Measurements from ENCODE around the gene DGCR6L. TPM values are rescaled to one million over a fixed set of nuclear protein-coding genes. Genes with fewer than 3 reads are reported as not detected.

DGCR6L gene
- polyA plus RNA-seq, 2 of the 4 experiments (the other 2 are of a cell fraction), result 17.9 to 26.1 TPM

DNA sequence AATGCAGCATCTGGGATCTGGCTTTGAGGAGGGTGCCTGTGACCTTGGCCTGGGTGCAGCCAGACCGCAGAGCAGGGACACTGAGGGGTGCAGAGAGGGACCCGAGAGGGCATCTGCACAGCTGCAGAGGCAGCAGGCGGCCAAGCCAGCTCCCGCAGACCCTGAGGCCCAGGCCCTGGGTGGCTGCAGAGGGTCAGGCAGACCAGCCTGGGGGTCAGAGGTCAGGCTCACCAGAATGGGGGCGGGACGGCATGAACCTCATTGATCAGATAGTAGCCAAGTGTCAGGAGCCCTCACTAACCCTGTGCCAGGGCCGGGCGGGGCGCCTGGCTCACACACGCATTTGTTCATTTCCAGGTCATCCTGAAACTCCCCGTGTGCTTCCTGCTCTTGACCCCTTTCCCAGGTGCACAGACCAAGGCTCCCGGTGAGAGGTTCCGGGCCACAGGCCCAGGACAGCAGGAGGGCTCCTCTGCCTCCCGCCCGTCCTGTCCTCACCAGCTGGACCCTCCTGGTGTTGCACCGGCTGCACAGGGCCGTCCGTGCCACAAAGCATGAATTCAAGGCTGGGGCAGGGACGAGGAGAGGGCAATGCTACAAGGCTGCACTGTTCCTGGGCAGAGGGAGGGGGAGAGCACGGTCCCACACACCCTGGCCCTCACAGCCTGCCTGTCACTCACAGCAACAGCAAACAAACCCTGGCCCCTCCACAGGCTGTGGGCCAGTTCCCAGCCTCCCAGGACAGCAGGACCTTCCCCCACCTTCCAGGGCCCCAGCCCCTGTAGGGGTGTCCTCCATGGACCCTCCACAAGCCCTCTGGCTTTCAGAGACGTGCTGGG lies 55.0 kb downstream of the DGCR6L start (continued):
- TF ChIP-seq, protein P1, sequence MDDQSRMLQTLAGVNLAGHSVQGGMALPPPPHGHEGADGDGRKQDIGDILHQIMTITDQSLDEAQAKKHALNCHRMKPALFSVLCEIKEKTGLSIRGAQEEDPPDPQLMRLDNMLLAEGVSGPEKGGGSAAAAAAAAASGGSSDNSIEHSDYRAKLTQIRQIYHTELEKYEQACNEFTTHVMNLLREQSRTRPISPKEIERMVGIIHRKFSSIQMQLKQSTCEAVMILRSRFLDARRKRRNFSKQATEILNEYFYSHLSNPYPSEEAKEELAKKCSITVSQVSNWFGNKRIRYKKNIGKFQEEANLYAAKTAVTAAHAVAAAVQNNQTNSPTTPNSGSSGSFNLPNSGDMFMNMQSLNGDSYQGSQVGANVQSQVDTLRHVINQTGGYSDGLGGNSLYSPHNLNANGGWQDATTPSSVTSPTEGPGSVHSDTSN (IDR thresholded peaks at IDR 0.05), result no peak
- TF ChIP-seq, protein P2, sequence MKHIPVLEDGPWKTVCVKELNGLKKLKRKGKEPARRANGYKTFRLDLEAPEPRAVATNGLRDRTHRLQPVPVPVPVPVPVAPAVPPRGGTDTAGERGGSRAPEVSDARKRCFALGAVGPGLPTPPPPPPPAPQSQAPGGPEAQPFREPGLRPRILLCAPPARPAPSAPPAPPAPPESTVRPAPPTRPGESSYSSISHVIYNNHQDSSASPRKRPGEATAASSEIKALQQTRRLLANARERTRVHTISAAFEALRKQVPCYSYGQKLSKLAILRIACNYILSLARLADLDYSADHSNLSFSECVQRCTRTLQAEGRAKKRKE (CRISPR knock-in tag; IDR thresholded peaks at IDR 0.05; ENCODE audit: low read depth), result no peak
- TF ChIP-seq ZC3H11A (IDR thresholded peaks at IDR 0.05), result no peak

Other genes with a start within 250 kb of the DGCR6L start
- gene DGCR8, start 239.8 kb downstream of the DGCR6L start, polyA plus RNA-seq (2011; rRNA removed), result 18.1 and 18.7 TPM in 2 replicates
- 20.6 to 22.1 TPM (median 21.3 TPM) in 3 replicates for gene DGCR8, start 239.8 kb downstream of the DGCR6L start, polyA plus RNA-seq (2017; fragmentation: RNase III; extraction: RNeasy Plus Mini Kit Qiagen cat#74134 plus additional on column Dnase treatment)
- gene RANBP1, start 204.0 kb downstream of the DGCR6L start, polyA plus RNA-seq (2011; rRNA removed), result 197 and 239 TPM in 2 replicates
- 325 to 369 TPM (median 338 TPM) in 3 replicates for gene RANBP1, start 204.0 kb downstream of the DGCR6L start, polyA plus RNA-seq (2017; fragmentation: RNase III; extraction: RNeasy Plus Mini Kit Qiagen cat#74134 plus additional on column Dnase treatment)
- 11.6 and 12.3 TPM in 2 replicates for gene TRMT2A, start 202.8 kb downstream of the DGCR6L start, polyA plus RNA-seq (2011; rRNA removed)
- 24.1 to 28.8 TPM (median 26.8 TPM) in 3 replicates for gene TRMT2A, start 202.8 kb downstream of the DGCR6L start, polyA plus RNA-seq (2017; fragmentation: RNase III; extraction: RNeasy Plus Mini Kit Qiagen cat#74134 plus additional on column Dnase treatment)
- 5.3 and 7.2 TPM in 2 replicates for gene ZDHHC8, start 188.3 kb downstream of the DGCR6L start, polyA plus RNA-seq (2011; rRNA removed)
- 24.2 to 29.0 TPM (median 28.1 TPM) in 3 replicates for gene ZDHHC8, start 188.3 kb downstream of the DGCR6L start, polyA plus RNA-seq (2017; fragmentation: RNase III; extraction: RNeasy Plus Mini Kit Qiagen cat#74134 plus additional on column Dnase treatment)
- not detected in 2 replicates for gene CCDC188, start 169.0 kb downstream of the DGCR6L start, polyA plus RNA-seq (2011; rRNA removed)
- gene CCDC188, start 169.0 kb downstream of the DGCR6L start, polyA plus RNA-seq (2017; fragmentation: RNase III; extraction: RNeasy Plus Mini Kit Qiagen cat#74134 plus additional on column Dnase treatment), result not detected in 3 replicates
- 1.0 and 1.2 TPM in 2 replicates for gene RTN4R, start 51.7 kb downstream of the DGCR6L start, polyA plus RNA-seq (2011; rRNA removed)
- gene RTN4R, start 51.7 kb downstream of the DGCR6L start, polyA plus RNA-seq (2017; fragmentation: RNase III; extraction: RNeasy Plus Mini Kit Qiagen cat#74134 plus additional on column Dnase treatment), result 2.1 to 2.8 TPM (median 2.7 TPM) in 3 replicates
- 4.3 and 5.1 TPM in 2 replicates for gene ZNF74, start 74.1 kb upstream of the DGCR6L start, polyA plus RNA-seq (2011; rRNA removed)
- gene ZNF74, start 74.1 kb upstream of the DGCR6L start, polyA plus RNA-seq (2017; fragmentation: RNase III; extraction: RNeasy Plus Mini Kit Qiagen cat#74134 plus additional on column Dnase treatment), result 5.8 to 7.4 TPM (median 5.9 TPM) in 3 replicates
- 0.25 and 0.35 TPM in 2 replicates for gene SCARF2, start 117.8 kb upstream of the DGCR6L start, polyA plus RNA-seq (2011; rRNA removed)
- gene SCARF2, start 117.8 kb upstream of the DGCR6L start, polyA plus RNA-seq (2017; fragmentation: RNase III; extraction: RNeasy Plus Mini Kit Qiagen cat#74134 plus additional on column Dnase treatment), result 0.47 to 0.66 TPM (median 0.59 TPM) in 3 replicates
- gene KLHL22, start 175.7 kb upstream of the DGCR6L start, polyA plus RNA-seq (2011; rRNA removed), result 11.7 and 13.9 TPM in 2 replicates
- 10.5 to 12.1 TPM (median 11.7 TPM) in 3 replicates for gene KLHL22, start 175.7 kb upstream of the DGCR6L start, polyA plus RNA-seq (2017; fragmentation: RNase III; extraction: RNeasy Plus Mini Kit Qiagen cat#74134 plus additional on column Dnase treatment)
- gene MED15, start 187.6 kb upstream of the DGCR6L start, polyA plus RNA-seq (2011; rRNA removed), result 10.7 and 11.3 TPM in 2 replicates
- 29.7 to 32.6 TPM (median 30.5 TPM) in 3 replicates for gene MED15, start 187.6 kb upstream of the DGCR6L start, polyA plus RNA-seq (2017; fragmentation: RNase III; extraction: RNeasy Plus Mini Kit Qiagen cat#74134 plus additional on column Dnase treatment)